CD4-positive, alpha-beta T cell treated with Interleukin-17A for 4 hours (primary cell): ENCODE data around the gene ISG15.
"Not testable (repeated sequence)": the region's sequence is repeated elsewhere in the genome, so short reads cannot be mapped to it uniquely, and the experiment has no call there.

Source experiments
- DNase-seq: peaks from one replicate; pipeline ENCODE4 v3.0.0-alpha.2; 2020; ENCODE audit warnings: mixed read lengths

Gene ISG15

GRCh38 chr1:995665-996633 lies 17.3 kb upstream of the ISG15 start:
- DNase-seq = no peak

DNA sequence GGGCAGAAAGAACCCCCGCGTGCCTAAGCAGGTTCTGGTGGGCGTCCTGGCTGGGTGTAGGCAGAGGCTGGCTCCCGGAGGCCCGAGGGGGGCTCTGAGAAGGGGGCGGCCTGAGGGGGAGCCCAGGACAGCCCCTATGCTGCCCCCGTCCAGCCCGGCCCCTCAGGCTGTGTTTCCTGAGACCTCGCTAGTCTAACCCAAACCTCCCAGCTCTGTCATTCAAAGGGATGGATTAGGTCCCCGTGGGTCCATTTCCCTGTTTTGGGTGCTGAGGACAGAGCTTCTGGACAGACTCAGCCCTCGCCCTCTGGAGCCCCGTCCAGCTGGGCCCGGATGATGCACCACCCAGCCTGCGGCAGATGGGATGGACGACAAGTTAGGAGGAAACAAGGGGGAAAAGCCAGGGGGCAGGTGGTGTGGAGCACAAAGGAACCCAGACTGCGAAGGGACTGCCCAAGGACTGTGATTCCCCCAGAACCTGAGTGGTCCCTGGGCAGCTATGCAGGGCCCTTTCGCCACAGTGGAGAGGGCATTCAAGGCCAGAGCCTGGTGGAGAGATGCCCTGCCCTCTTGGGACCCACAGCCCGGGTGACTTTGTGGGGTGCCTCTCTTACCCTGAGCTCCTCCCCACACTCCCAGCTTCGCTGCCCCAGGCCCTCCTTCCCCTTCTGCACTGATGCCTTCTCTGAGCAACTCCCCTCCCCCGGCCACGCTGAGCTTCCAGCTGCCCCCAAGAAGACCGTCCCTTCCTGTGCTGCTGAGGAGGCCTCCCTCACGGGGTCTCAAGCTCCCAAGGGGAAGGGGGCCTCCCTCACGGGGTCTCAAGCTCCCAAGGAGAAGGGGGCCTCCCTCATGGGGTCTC lies 16.2 kb upstream of the ISG15 start:
- DNase-seq = no peak

DNA sequence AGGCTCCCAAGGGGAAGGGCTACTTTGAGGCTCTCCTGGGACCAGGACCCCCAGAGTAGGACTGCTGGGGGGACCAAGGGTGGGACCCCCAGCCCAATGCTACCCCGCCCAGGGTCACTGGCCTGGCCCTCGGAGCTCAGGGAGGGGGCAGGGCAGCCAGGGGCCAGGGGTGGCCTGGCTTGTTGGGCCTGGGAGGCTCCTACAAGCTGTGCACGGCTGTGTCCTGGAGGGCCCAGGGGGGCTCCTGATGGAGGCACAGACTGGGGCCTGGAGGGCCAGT lies 15.6 kb upstream of the ISG15 start:
- DNase-seq = no peak

- DNase-seq = no peak
These were observed 15.1 kb upstream of the ISG15 start for GRCh38 chr1:997993-998744.

- no peak for DNase-seq
These were observed 14.6 kb upstream of the ISG15 start for GRCh38 chr1:998745-998994.

DNA sequence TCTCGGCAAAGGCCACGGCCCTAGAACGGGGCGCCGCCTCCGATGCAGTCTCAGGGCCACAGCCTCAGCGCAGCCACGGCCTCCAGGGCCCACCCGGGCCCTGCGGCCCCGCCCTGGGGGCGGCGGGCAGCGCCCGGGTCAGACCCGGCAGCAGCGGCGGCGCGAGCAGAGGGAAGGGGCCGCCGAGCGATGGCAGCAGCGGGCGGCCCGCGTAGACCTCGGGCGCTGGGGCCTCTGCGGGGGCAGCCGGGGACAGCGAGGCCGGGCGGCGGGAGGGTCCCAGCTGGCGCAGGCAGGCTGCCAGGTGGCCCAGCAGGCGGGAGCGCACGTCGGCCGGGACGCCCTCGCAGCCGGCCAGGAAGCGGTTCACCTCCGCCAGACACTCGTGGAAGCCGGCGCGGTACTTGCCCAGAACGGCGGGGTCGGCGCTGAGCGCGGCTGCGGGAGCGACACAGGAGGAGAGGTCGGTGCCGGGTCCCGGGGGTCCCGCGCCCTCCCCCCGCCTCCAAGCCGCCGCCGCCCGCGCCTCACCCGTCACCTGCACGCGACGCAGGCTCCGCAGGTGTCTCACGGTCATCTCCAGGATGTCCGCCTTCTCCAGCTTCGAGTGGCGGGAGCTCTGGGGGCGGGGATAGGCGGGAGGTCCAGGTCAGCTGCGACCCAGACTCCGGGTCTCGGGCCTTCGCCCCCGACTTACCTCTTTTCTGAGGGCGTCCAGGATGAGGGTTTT lies 14.1 kb upstream of the ISG15 start:
- DNase-seq = peak; percentile 35

- peak; percentile 73 for DNase-seq
These were observed 13.5 kb upstream of the ISG15 start, which contains the start of gene HES4 for GRCh38 chr1:999725-1000356. Gene HES4 (minus strand): TSS chr1:1000097. CDS start chr1:999973, 124 bp downstream.

GRCh38 chr1:1000357-1001056 lies 12.8 kb upstream of the ISG15 start:
- DNase-seq = peak; percentile 58

DNA sequence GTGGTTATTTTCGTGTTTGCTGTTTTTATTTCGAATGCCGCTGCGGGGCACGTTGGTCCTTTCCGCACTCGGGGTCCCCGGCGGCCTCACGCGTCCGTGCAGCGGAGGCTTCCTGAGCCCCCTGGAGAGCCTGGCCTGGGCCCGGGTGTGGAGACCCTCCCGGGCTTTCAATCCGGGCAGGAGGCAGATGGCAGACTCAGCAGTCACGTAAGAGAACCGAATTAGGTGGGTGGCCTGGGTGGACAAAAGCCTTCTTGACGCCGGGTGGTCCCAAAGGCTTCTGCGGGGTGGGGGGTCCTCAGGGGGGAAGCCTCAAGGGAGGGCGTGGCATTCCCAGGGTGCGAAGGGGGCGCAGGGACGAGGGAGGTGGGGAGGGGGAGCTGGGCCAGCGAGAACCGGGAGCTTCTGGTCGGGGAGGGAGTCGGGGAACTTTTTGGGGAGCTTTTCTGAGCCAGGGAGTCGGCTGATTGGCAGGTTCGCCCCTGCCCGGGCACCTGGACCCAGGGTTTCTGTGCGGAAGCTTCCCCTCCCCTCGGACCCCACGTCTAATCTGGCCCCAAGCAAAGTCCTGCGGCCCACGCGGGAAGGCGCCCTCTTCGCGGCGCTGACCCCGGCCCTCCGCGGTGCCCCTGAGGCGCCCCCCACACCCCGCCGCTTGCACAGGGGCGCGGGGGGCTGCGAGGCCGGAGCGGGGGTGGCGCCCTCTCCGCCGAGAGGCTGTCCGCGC lies 12.1 kb upstream of the ISG15 start:
- DNase-seq = peak; percentile 10

DNA sequence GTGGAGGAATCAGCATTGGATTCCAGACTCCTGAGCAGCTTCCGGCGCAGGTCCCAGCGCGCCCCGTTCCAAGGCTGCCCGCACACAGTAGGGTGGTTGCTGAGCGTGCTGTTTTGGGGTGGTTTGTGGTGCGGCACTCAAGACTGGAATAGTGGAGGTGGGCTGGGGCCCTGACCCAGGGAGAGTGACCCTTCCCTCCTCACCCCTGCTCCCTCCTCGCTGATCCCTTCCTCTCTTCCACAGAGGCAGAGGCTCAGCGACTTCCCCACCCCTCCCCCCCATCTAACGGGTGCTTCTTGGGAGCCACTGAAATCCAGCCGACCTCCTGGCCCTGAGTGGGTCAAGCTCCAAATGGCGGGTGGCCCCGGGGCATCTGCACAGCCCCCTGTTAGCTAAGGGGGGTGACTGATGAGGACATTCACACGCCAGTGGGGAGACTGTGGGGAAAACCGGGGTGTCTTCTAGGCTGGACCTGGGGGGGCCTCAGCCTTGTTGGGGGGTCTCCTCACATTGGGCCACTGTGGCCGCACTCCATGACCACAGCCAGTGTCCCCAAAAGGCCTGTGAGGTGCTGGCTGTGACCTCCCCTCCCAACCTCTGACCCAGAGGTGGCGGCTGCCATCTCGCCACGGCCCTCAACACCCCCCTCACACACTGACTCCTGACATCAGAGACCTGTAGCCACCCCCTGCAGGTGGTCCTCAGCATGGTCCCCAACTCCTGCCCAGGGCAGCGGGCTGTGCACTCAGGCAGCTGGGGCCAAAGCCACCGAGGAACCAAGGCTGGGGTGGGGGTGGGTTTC lies 9.5 kb upstream of the ISG15 start:
- DNase-seq = no peak

DNA sequence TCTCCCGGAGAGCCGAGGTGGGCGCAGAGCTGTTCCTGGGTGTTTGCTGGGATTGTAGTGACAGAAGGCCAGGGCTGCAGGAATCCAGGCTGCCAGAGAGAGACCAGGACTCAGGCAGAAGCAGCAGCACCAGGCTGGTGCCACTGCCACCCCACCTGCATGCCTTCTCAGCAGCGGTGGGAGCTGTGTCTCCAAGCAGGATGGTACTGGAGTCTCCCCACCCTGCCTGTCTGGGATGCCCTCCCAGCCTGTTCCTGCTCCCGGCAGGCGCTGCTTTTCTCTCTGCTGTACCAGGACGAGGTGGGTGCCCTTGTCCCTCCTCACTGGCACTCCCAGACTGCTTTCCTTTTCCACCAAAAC lies 8.9 kb upstream of the ISG15 start:
- no peak for DNase-seq

DNA sequence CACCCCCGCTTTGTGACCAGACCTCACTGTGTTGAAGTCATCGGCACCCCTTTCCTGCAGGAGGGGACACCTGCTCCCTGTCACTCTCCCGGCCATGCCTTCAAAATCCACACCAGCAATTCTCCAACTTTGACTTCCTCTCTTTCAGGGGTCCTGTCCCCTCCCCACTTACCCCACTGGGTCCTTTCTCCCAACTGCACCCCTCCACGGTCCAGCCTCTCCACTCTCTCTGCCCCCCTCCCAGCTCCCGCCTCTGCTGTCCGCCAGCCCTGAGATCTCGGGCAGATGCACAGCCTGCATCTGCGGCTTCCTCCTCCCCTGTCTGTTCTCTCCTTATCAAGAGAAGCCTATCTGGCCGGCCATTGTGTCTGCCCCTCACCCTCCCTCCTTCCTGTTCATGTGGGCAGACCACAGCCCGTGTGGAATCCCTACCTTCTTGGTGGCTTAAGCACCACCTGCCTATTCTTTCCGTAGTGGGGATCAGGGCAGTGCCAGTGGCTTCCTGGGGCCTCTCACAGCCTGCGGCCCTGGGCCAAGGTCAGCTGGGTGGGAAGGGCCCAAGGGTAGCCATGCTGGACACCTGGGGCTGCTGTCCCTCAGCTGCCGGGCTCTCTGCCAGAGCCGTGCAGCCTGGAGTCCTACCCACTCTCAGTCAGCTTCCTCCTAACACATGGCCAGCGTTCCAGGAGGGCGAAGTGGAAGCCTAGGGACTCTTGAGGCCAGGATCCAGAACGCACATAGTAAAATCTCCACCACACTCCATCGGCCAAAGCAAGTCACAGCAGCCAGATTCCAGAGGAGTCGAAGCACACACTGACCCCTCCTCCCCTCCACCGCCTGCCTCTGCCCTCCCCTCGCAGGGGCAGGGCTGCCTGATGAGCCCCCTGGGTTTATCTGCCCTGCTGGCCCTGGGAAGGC lies 8.3 kb upstream of the ISG15 start:
- no peak for DNase-seq

DNA sequence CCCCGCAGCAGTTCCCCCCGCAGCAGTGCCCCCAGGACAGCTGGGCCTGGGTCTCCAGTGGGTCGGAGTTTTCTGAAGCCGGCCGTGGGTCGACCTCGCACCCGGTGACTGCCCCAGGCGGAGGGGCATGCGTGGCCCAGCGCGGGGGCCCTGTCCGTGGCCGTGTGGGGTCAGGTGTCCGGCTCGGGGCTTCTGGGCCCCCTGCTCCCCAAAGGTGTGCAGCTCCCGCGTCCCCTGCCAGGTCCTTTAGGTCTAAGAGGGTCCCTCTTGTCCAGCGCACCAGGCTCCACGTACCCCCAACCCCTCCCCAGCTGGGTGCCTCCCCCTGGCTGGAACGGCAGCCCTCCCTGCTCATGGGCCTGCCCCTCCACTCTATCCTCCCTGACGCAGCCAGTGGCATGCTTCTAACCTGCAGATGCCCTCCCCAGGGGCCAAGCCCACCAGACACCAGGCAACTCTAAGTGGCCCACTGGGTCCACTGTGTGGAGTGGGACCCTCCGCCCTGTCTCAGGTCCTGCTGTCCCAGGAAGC lies 7.5 kb upstream of the ISG15 start:
- no peak for DNase-seq

DNA sequence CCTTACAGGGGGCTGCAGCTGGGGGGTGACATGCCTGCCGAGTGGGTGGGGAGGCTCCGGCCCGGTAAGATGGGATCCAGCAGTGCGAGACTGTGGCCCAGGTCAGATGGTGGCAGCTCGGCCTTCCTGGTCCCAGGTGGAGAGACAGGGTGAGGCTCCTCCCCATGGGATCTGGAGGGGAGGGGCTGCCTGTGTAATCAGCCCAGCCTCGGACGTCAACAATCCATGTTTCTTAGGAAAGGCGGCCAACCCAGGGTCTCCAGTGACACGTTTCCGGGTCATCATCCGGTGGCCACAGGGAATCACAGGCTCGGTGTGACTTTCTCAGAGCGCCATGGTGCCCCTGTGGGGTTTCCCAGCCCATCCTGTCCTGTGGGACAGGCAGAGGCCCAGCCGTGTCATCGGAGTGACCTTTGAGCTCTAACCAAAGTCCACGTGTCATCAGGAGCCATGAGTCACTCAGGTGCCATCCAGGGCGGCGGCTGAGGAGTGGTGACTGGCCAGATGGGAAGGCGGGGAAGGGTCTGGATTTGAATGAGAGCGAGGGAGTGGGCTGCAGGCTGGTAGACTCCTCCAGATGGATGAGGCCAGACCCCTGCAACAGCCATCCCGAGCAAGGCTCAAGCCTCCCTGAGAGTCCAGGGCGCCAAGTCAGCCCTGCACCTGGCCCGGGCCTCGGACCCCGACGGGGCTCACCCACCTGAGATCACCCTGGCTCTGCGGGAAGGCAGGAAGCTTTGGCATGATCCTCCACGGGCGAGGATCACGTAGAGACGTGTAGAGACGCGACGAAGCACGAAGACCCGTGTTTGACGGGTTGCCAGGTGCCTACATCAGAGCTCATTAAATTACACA lies 6.8 kb upstream of the ISG15 start:
- DNase-seq = no peak

DNA sequence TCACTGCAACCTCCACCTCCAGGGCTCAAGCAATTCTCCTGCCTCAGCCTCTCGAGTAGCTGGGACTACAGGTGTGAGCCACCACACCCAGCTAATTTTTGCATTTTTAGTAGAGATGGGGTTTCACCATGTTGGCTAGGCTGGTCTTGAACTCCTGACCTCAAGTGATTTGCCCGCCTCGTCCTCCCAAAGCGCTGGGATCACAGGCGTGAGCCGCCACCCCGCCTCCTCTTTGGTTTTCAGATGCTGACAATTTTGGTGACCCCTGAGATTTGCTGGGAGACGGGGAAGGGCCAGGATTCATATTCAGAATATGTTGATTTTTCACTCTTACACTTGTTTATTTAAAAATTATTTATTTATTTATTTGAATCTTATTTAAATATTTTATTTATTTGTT lies 3.2 kb upstream of the ISG15 start:
- DNase-seq = not testable (repeated sequence)

- DNase-seq = no peak
These were observed 1.8 kb upstream of the ISG15 start for GRCh38 chr1:1011396-1011949.

GRCh38 chr1:1012736-1013104 lies 577 bp upstream of the ISG15 start:
- DNase-seq = not testable (repeated sequence)
